ENCODE data around the gene EMP2.
"Not testable (repeated sequence)": the region's sequence is repeated elsewhere in the genome, so short reads cannot be mapped to it uniquely, and the experiment has no call there.

EMP2 gene

GRCh38 chr16:10578474-10579316 is 1.7 kb downstream of the EMP2 start:
- no peak for DNase-seq (ENCODE audit: low spot score)

GRCh38 chr16:10577305-10578202 is 2.8 kb downstream of the EMP2 start:
- DNase-seq (ENCODE audit: low spot score): peak; percentile 72

- no peak for DNase-seq (ENCODE audit: low spot score)
These were observed 3.8 kb downstream of the EMP2 start for GRCh38 chr16:10576390-10577304.

GRCh38 chr16:10575506-10576130 is 4.8 kb downstream of the EMP2 start:
- peak; percentile 60 for DNase-seq (ENCODE audit: low spot score)

- DNase-seq (ENCODE audit: low spot score): no peak
These were observed 7.8 kb downstream of the EMP2 start for GRCh38 chr16:10572611-10573010.

GRCh38 chr16:10571354-10571753 is 9.0 kb downstream of the EMP2 start:
- DNase-seq (ENCODE audit: low spot score): no peak

- no peak for DNase-seq (ENCODE audit: low spot score)
These were observed 10.8 kb downstream of the EMP2 start for GRCh38 chr16:10569621-10570020.

GRCh38 chr16:10566613-10567012 is 13.8 kb downstream of the EMP2 start:
- DNase-seq (ENCODE audit: low spot score): no peak

GRCh38 chr16:10565167-10565566 is 15.2 kb downstream of the EMP2 start:
- no peak for DNase-seq (ENCODE audit: low spot score)

- no peak for DNase-seq (ENCODE audit: low spot score)
These were observed 15.8 kb downstream of the EMP2 start for GRCh38 chr16:10564591-10564990.

GRCh38 chr16:10562361-10562899 is 18.0 kb downstream of the EMP2 start:
- DNase-seq (ENCODE audit: low spot score): no peak

- DNase-seq (ENCODE audit: low spot score): no peak
These were observed 19.0 kb downstream of the EMP2 start for GRCh38 chr16:10561425-10561824.

GRCh38 chr16:10561001-10561400 is 19.4 kb downstream of the EMP2 start:
- no peak for DNase-seq (ENCODE audit: low spot score)

GRCh38 chr16:10559792-10560191 is 20.6 kb downstream of the EMP2 start:
- DNase-seq (ENCODE audit: low spot score): not testable (repeated sequence)

- peak; percentile 76 for DNase-seq (ENCODE audit: low spot score)
These were observed 21.4 kb downstream of the EMP2 start for GRCh38 chr16:10558746-10559641.

GRCh38 chr16:10558305-10558704 is 22.1 kb downstream of the EMP2 start:
- no peak for DNase-seq (ENCODE audit: low spot score)

GRCh38 chr16:10557750-10558149 is 22.6 kb downstream of the EMP2 start:
- DNase-seq (ENCODE audit: low spot score): no peak

- DNase-seq (ENCODE audit: low spot score): no peak
These were observed 24.2 kb downstream of the EMP2 start for GRCh38 chr16:10556236-10556635.

GRCh38 chr16:10554569-10554968 is 25.8 kb downstream of the EMP2 start:
- no peak for DNase-seq (ENCODE audit: low spot score)

- no peak for DNase-seq (ENCODE audit: low spot score)
These were observed 27.4 kb downstream of the EMP2 start for GRCh38 chr16:10552998-10553491.

Data from AG08395 (cell line).